ENCODE results near the gene MPZL2. TPM values are rescaled to one million over a fixed set of nuclear protein-coding genes. Genes with fewer than 3 reads are reported as not detected.

Gene MPZL2
- total and polyA plus RNA-seq, 2 of the 13 experiments (the other 11 are each of a cell fraction or from before 2014, with no cell fraction given), result 27.9 to 53.7 TPM

DNA sequence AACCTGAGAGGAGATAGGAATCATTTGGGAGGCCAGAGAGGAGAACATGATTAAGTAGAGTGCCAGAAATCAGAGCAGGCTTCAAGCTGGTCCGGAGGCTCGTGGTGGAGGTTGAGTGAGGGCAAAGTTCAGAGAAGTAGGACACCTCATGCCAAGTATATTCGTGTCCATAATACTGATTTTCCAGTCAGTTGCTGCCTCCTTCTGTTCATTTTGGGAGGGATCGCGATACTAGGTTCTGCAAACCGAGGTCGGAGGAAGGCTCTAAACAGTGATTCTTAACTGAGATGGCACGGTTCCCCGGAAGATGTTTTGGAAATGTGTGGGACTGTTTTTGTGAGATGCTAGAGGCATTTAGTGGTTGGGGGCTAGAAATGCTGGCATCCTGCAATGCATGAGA, 26.8 kb upstream of the MPZL2 start (continued):
- TF ChIP-seq, protein P1, sequence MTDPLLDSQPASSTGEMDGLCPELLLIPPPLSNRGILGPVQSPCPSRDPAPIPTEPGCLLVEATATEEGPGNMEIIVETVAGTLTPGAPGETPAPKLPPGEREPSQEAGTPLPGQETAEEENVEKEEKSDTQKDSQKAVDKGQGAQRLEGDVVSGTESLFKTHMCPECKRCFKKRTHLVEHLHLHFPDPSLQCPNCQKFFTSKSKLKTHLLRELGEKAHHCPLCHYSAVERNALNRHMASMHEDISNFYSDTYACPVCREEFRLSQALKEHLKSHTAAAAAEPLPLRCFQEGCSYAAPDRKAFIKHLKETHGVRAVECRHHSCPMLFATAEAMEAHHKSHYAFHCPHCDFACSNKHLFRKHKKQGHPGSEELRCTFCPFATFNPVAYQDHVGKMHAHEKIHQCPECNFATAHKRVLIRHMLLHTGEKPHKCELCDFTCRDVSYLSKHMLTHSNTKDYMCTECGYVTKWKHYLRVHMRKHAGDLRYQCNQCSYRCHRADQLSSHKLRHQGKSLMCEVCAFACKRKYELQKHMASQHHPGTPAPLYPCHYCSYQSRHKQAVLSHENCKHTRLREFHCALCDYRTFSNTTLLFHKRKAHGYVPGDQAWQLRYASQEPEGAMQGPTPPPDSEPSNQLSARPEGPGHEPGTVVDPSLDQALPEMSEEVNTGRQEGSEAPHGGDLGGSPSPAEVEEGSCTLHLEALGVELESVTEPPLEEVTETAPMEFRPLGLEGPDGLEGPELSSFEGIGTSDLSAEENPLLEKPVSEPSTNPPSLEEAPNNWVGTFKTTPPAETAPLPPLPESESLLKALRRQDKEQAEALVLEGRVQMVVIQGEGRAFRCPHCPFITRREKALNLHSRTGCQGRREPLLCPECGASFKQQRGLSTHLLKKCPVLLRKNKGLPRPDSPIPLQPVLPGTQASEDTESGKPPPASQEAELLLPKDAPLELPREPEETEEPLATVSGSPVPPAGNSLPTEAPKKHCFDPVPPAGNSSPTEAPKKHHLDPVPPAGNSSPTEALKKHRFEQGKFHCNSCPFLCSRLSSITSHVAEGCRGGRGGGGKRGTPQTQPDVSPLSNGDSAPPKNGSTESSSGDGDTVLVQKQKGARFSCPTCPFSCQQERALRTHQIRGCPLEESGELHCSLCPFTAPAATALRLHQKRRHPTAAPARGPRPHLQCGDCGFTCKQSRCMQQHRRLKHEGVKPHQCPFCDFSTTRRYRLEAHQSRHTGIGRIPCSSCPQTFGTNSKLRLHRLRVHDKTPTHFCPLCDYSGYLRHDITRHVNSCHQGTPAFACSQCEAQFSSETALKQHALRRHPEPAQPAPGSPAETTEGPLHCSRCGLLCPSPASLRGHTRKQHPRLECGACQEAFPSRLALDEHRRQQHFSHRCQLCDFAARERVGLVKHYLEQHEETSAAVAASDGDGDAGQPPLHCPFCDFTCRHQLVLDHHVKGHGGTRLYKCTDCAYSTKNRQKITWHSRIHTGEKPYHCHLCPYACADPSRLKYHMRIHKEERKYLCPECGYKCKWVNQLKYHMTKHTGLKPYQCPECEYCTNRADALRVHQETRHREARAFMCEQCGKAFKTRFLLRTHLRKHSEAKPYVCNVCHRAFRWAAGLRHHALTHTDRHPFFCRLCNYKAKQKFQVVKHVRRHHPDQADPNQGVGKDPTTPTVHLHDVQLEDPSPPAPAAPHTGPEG (CRISPR knock-in tag; IDR thresholded peaks at IDR 0.05), result peak; percentile 89
- TF ChIP-seq HMG20A (CRISPR knock-in tag; IDR thresholded peaks at IDR 0.05; ENCODE audit: borderline replicate concordance) (0 out of 2 replicates have a peak, but pooled peaks have one; percentile 49), MEF2D (CRISPR knock-in tag; IDR thresholded peaks at IDR 0.05) (no peak), RAD51 (IDR thresholded peaks at IDR 0.05; ENCODE audit: borderline replicate concordance) (no peak), NR2C2 (CRISPR knock-in tag; IDR thresholded peaks at IDR 0.05; ENCODE audit: borderline replicate concordance) (peak; percentile 44; the same call in 1 of the 2 replicates), ZNF12 (CRISPR knock-in tag; IDR thresholded peaks at IDR 0.05) (no peak), ZNF616 (CRISPR knock-in tag; IDR thresholded peaks at IDR 0.05; ENCODE audit: low read depth) (no peak), RCOR2 (CRISPR knock-in tag; IDR thresholded peaks at IDR 0.05) (0 out of 2 replicates have a peak, but pooled peaks have one; percentile 52), SMAD3 (CRISPR knock-in tag; IDR thresholded peaks at IDR 0.05) (0 out of 2 replicates have a peak, but pooled peaks have one; percentile 69), STAG1 (CRISPR knock-in tag; IDR thresholded peaks at IDR 0.05) (peak; percentile 98), FOXA3 (CRISPR knock-in tag; IDR thresholded peaks at IDR 0.05) (peak; percentile 35; the same call in 1 of the 2 replicates), BORCS8-MEF2B (CRISPR knock-in tag; IDR thresholded peaks at IDR 0.05) (no peak), MIER3 (CRISPR knock-in tag; IDR thresholded peaks at IDR 0.05; ENCODE audit: borderline replicate concordance) (0 out of 2 replicates have a peak, but pooled peaks have one; percentile 39), ZNF644 (CRISPR knock-in tag; IDR thresholded peaks at IDR 0.05; ENCODE audit: low read depth) (peak; percentile 78), GATAD2A (CRISPR knock-in tag; IDR thresholded peaks at IDR 0.05) (peak; percentile 53)
- TF ChIP-seq, protein P2, sequence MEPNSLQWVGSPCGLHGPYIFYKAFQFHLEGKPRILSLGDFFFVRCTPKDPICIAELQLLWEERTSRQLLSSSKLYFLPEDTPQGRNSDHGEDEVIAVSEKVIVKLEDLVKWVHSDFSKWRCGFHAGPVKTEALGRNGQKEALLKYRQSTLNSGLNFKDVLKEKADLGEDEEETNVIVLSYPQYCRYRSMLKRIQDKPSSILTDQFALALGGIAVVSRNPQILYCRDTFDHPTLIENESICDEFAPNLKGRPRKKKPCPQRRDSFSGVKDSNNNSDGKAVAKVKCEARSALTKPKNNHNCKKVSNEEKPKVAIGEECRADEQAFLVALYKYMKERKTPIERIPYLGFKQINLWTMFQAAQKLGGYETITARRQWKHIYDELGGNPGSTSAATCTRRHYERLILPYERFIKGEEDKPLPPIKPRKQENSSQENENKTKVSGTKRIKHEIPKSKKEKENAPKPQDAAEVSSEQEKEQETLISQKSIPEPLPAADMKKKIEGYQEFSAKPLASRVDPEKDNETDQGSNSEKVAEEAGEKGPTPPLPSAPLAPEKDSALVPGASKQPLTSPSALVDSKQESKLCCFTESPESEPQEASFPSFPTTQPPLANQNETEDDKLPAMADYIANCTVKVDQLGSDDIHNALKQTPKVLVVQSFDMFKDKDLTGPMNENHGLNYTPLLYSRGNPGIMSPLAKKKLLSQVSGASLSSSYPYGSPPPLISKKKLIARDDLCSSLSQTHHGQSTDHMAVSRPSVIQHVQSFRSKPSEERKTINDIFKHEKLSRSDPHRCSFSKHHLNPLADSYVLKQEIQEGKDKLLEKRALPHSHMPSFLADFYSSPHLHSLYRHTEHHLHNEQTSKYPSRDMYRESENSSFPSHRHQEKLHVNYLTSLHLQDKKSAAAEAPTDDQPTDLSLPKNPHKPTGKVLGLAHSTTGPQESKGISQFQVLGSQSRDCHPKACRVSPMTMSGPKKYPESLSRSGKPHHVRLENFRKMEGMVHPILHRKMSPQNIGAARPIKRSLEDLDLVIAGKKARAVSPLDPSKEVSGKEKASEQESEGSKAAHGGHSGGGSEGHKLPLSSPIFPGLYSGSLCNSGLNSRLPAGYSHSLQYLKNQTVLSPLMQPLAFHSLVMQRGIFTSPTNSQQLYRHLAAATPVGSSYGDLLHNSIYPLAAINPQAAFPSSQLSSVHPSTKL (CRISPR knock-in tag; IDR thresholded peaks at IDR 0.05), result peak; percentile 69
- TF ChIP-seq, protein P3, sequence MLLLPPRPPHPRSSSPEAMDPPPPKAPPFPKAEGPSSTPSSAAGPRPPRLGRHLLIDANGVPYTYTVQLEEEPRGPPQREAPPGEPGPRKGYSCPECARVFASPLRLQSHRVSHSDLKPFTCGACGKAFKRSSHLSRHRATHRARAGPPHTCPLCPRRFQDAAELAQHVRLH (CRISPR knock-in tag; IDR thresholded peaks at IDR 0.05; ENCODE audit: borderline replicate concordance, low read depth), result peak; percentile 62; the same call in 1 of the 2 replicates
- TF ChIP-seq, protein P4, sequence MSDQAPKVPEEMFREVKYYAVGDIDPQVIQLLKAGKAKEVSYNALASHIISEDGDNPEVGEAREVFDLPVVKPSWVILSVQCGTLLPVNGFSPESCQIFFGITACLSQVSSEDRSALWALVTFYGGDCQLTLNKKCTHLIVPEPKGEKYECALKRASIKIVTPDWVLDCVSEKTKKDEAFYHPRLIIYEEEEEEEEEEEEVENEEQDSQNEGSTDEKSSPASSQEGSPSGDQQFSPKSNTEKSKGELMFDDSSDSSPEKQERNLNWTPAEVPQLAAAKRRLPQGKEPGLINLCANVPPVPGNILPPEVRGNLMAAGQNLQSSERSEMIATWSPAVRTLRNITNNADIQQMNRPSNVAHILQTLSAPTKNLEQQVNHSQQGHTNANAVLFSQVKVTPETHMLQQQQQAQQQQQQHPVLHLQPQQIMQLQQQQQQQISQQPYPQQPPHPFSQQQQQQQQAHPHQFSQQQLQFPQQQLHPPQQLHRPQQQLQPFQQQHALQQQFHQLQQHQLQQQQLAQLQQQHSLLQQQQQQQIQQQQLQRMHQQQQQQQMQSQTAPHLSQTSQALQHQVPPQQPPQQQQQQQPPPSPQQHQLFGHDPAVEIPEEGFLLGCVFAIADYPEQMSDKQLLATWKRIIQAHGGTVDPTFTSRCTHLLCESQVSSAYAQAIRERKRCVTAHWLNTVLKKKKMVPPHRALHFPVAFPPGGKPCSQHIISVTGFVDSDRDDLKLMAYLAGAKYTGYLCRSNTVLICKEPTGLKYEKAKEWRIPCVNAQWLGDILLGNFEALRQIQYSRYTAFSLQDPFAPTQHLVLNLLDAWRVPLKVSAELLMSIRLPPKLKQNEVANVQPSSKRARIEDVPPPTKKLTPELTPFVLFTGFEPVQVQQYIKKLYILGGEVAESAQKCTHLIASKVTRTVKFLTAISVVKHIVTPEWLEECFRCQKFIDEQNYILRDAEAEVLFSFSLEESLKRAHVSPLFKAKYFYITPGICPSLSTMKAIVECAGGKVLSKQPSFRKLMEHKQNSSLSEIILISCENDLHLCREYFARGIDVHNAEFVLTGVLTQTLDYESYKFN (CRISPR knock-in tag; conservative IDR thresholded peaks at IDR 0.05), result 0 out of 2 replicates have a peak, but pooled peaks have one; percentile 34
